Activated CD4-positive, alpha-beta T cell treated with anti-CD3 and anti-CD28 coated beads for 48 hours (primary cell): ENCODE results near the gene RNASE8.

Experiments
- DNase-seq: peaks from one replicate; pipeline ENCODE4 v3.0.0-alpha.2; 2020

The RNASE8 gene

DNA sequence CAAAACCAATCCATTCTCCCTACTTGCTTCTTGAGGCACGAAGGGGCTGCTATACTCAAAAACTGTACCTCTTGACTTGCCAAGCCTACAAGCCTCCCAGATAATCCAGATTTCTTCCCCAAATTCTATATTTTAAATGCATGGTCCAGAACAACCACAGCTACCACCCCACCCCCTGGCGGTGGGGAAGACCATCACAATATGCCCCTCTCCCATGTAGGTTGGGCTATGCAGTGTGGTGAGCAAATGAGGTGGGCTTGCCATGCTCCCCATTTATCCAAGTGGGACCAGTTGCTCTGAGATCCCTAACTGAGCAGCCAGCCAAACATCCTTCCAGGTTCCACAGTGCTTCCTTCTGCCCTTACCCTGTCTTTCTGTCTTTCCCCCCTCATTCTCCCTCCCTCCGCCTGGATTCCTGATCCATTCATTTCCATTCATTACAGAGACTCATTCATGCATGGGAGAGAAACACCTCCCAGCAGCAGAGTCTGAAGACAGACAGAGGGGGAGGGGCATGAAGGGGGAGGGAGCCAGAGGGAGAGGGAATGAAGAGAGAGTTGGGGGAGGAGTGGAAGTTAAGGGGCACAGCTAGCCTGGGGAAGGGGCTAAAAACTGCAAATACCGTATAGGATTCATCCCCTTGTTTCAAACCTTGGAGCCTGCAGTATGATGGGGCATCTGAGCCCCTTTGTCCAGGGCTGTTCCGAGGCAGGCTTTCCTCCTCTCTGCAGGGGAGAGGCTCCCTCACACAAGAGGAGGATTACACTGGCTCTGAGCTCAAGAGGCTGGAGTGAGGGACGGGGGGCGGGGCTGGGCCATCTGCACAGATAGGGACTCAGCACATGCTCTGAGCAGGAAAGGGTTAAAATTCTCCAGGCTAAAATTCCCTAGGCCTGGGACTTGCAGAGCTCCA, 36.4 kb downstream of the RNASE8 start:
- no peak for DNase-seq

DNA sequence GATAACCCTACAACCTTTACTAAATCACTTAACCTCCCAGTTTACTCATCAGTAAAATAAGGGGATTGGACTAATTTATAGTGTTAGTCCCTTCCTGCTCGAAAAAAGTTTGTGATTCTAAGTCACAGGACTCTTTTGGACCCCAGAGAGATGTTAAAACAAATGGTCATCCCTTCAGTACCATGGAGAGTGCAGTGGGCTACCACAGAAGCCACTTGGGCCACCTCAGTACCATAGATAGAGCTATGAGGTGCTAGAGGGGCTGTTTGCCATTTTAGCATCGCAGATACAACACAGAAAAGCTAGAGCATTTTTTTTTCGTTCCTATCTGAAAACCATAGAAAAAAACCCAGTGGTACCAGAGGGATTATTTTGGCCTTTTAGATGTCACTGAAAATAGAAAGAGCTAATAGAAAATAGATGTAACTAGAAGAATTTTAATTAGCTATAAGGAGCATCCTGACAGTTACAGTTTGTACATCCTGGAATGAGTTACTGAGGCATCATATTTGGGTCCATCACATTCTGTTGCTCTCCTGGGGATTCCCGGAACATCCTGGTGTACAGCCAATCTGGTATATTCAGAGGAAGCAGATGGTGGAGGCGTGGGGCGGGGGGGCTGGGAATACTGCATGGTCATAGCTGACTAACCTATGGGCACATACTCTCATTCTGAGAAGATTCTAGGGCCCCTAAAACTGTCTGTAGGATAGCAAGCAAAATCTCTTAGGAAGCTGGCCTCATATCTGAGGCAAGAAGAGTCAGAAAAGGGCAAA, 38.0 kb downstream of the RNASE8 start:
- DNase-seq, result no peak

DNA sequence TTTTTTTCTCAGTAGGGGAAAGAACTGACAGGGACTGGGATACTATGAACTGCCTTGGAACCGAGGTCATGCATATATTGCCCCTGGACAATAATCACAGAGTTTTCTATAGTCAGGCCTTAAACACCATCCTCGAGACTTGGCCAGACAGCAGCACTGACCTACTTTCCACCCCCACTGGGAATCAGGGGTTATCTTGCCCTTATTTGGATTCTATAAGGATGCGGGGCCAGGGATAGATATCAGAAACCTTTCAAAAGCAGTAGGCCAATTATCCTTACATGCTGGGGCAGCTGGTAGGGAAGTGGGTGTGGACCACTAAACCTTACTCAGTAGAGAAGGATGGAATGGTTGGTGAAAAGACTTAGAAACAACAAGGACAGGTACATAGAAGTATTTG, 38.8 kb downstream of the RNASE8 start:
- no peak for DNase-seq

DNA sequence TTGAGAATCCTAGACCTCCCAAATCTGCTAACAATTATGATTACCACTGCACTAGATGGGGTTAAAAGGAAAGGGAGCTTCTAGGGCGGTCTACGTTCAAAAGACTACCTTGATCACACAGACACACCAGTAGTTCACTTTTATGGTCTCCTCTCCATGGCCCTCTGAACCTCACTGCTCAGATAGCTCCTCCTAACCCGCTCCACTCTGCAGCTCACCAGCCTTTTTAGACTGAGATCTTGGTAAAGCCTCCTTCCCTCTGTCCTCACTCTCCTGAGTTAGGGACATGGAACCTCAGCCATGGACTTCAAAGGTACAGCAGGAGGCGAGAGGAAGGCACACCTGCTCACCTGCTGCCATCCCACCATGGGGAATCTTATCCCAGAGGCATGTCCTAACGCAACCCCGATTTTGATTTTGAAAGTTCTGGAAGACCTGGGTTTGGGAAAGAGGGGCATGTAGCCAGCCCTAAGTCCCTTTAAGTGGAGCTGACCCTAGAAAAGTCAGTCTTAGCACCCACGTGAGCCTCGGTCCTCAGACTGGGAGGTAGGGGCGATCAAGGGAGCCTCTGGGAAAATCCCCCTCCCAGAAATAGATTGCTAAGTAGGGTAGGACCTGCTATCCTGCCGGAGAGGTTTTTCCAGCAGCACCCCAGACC, 39.5 kb downstream of the RNASE8 start:
- no peak for DNase-seq

DNA sequence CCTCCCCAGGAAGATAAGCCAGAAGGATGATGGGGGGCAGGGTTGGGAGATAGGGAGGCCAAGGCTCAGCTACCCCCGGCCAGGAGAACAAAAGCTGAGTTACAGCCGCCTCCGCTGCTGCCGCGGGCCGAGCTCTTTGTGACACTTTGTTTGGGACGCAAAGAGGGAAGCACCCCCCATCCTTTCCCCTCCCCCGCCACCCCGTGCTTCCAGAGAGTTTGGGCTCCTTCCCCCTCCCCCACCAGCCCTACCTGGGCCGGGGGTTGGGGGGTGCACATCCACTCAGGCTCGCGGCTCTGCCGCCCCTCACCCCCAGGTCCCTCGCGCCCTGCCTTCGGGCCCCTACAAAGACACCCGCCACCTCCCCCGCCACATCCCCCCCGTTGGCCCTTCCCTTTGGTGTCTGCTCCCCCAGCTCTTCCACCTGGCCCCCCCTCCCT, 40.0 kb downstream of the RNASE8 start:
- DNase-seq, result peak; percentile 21

DNA sequence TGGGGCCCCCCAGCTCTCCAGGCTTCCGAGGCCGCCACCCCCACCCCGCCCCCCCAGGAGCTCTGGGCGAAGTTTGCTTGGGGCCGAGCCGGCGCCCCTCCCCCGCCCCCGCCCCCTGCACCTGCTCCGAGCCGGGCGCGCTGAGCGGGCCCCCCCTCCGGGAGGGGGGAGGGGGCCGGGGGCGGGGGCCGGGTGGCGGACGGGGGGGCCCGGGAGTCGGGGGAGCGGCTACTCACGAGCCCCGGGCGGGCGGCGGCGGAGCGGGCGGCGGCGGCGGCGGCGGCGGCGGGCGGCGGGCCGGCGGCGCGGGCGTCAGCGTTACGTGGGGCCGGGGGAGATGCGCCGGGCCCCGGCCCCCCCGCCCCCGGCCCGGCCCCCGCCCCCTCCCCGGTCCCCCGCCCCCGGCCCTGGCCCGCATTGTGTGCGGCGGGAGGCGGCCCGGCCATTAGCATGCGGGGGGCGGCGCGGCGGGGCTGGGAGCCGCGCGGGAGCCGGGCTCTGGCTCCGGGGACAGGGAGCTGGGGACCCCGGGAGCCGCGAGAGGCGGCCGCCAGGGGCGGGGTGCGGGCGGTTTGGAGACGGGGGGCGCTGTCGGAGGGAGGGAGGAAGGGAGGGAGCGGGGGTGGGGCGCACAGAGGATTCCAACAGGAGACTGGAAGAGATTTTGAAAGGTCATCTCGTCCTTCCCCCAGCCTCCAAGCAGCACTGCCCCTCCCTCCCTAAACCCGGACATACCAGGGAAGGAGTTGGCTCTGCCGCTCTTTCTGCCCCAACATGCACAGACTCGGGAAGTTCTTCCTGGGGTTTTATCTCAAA, 40.7 kb downstream of the RNASE8 start, which contains the start of gene ZNF219:
TSS of gene ZNF219 (minus strand) at position 580 of the 816 bp plus-strand sequence. CDS start 5,064 bp downstream, outside the sequence.
- DNase-seq, result peak; percentile 19

DNA sequence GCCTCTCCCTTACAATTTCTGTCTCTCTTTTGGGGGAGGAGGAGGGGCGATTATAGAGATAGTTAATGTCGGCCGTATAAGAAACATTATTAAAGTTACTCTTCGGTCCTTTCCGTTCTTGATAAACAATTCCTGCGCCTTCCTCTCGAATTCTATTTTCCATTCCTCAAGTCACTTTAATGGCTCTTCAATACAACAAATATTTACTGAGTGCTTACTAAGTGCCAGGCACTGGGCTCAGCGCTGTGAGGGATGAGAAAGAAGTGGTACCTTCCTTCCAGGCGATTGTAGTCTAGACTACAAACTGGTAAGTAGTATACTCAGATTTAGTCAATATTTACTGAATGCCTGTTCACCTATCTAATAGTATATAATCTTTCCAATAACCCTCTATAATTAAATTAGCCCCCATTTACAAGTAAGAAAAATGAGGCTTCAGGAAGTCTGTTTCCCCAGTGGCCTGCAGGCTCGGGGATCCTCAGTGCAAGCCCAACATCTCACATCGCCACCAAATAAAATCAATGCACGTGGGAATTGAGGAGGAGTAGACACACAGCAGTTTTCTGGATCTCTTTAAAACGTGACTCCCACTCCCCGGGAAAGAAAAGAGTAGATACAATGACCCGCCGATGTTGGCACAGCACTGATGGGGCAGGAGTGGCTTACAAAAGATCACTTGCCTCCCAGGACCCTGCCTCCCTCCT, 41.4 kb downstream of the RNASE8 start:
- no peak for DNase-seq

DNA sequence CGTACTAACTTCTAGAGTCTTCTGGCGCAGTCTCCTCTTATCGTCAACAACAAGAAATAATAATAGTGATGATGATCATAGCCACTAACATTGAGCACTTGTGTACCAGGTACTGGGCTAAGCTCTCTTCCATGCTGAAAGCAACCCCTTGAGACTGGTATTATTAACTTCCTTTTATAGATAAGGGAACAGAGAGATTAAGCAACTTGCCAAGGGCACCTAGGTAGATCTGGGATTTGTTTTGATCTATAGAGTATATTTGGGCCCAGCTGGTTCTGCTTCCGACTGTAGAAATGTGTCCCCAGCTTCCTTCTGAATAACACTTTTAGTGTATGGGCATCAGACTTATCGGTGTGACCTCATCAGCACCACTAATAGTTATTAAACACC, 42.0 kb downstream of the RNASE8 start:
- DNase-seq, result no peak

DNA sequence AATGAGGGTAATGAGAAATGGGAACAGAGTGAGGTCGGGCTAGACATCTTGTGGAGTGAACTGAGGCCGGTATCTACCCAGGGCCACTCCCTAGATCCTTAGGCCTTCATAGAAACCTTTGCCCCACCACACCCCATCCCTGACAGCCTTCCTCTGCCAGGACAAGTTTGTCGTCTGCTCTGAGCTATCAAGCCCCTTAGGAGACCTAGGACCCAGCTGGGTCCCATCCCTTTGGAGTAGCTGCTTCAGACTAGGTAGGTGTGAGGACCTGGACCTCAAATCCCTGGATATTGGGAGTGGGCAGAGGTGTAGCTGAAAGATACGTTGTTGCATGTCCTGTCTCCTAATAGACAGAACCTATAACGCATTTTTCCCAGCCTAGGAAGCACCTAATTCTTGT, 43.3 kb downstream of the RNASE8 start, which contains the start of gene TMEM253:
TSS of gene TMEM253 (plus strand) at position 136 of the 400 bp plus-strand sequence. CDS start 278 bp downstream, outside the sequence.
- DNase-seq, result no peak

DNA sequence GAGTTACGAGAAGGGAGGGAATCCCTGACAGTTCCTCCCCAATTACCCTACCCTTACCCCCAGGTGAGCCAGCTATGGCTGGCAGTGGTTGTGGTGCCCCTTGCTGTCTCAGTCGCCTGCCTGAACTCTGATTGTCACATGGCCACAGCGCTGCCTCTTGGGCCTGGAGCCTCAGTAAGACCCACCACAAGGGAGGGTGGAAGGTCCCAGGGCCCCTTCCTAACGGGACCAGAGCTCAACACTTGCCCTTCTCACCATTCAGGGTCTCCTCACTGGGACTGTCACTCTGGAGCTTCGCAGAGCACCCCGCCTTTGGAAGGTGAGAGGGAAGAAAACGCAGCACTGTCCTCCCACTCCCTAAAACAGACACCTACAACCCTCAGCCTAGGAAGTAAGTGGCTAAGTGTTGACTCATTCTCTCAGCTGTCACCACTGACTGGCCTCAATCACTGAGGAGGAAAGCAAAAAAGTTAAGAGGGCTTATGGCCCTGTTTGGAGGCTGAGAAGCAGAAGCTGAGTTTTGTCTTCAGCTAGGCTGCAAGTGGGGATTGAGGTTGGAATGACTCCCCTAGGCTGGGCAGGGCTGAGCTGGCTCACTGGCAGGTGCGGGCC, 44.3 kb downstream of the RNASE8 start:
- no peak for DNase-seq

DNA sequence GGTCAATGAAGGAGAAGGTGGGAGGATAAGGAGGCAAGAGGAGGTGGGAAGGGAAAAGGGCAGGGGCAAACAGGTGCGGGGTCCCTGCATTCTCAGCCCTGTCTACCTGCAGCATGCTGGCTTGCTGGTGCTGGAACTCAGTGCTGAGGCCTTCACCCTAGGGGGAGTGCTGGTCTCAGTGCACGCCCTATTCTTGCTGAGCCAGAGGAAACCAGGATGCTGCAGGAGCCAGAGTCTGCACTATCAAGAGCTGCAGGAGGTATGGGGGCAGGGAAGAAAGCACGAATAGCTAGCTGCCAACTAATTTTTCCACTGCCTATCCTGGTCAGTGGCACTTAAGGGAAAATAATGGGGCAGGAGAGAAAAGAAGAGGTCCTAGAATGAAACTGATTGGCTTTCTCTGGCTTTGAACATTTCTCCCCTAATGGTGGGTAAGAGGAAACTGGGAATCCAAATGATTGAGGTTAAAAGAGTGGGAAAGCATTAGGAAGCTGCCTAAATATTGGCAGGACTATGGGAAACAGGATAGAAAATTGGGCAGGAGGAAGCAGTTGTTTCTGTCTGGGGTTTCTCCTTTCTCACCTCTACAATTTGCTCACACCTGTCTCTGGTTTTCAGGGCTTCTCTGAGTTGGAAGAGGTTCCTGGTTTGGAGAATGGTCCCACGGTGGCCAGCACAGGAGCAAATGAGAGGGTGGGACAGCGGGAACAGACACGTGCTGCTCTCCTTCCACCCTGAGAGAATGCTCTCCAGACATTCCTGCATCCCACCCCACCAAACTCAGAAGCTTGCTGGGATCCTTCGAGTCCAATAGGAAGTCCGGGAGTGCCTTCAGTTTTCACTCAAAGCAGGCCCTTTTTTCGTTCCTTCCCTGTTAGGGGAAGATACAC, 45.1 kb downstream of the RNASE8 start:
- no peak for DNase-seq

DNA sequence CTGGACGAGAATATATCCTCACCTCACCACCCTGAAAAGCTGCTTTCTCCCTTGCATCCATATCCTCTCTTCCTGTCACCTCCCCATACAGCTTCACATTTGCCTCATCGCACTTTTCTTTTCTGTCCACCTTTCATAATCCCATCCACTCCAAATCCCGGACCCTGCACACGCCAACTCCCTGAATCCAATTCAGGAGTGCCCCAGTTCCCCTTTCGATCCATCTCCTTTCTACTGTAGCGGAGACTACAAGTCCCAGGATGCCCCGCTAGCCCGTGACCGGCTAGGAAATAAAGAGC, 45.7 kb downstream of the RNASE8 start:
- DNase-seq, result no peak

DNA sequence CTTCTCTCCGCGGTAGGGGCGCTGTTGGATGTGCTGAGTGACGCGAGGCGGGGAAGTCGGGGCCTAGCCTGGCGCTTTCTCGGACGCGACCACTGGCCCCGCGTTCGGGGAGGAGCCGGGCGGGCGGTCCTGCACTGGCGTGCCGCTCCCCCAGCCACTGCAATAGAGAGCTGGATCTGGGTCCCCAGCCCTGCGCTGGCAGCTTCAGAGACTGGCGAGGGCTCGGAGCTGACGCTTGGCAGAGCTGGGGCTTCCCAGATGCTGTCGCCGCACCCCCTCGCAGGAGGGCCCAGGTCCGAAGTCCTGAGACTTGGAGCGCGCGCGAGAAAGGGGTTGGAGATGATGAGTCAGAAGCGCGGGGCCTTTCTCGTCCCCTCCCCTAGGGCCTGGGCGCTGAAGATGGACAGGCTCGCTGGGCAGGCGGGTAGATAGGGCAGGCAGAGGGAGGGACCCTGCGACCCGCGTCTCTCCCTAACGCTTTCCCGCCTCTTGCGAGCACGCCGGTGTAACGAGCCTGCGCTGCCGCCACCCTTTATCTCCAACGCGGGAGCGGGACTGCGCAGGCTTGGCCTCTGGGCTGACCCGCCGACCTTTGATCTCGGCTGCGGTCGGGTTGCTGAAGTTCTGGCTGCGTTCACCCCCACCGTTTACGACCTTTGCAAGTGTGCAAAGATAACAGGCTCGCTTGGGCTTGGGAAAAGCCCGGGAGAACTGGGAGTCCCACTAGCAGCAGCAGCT, 46.3 kb downstream of the RNASE8 start:
- peak; percentile 96 for DNase-seq

DNA sequence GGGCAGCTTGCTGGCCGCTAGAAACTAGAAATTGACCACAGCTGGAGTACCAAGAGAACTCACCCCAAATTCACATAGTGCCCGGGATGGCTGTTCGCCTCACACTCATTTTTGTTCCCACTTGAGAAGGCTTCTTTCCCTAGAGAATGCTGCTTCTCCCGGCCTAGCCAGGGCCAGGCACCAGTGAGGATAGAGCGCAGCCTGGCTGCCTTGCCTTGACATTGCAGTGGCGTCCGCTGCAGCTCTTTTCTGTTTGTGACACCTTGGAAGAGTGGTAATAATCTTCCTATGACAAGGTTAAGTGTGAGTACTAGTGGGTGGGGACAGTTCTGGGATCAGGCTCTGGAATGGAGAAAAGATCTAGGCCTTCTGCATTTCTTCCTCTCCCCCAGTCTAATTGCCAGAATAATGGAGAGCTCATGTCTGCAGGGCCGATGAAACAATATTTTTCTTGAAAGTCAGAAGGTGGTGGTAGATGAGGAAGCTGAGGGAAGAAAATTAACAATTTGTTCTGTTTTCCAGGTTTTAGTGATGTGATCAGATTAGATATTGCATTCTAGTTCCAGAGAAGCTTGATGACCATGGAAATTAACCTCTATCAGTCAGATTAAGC, 46.9 kb downstream of the RNASE8 start:
- DNase-seq, result peak; percentile 76

DNA sequence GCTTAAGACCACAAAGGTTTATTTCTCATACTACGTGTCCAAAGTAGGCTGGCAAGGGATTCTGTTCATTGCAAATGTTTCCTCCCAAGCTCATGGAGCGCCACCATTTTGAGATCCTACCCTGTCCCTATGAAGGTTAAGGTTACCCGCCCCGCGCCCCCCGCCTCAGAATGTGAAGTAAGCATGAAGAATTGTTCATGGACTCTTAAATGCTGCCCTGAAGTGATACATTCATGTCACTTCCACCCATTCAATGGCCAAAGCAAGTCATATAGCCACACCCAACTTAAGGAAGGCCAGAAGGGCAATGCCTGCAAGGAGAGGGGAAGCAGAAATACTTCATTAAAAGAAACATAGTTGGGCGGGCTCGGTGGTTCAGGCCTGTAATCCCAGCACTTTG, 47.5 kb downstream of the RNASE8 start:
- no peak for DNase-seq

DNA sequence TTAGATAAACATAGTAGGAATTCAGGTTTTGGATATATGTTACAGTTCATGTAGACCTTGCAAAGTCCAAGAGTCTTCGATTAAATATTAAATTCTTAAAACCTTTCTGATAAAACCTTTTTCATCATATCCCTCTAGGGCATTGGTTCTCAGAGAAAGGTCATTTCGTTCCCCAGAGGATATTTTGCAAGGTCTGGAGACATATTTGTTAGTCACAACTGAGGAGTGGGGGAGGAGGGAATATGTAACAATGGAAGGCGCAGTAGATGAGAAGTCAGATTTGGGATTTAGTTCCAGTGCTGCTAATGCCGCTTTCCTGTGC, 48.5 kb downstream of the RNASE8 start:
- DNase-seq, result no peak

DNA sequence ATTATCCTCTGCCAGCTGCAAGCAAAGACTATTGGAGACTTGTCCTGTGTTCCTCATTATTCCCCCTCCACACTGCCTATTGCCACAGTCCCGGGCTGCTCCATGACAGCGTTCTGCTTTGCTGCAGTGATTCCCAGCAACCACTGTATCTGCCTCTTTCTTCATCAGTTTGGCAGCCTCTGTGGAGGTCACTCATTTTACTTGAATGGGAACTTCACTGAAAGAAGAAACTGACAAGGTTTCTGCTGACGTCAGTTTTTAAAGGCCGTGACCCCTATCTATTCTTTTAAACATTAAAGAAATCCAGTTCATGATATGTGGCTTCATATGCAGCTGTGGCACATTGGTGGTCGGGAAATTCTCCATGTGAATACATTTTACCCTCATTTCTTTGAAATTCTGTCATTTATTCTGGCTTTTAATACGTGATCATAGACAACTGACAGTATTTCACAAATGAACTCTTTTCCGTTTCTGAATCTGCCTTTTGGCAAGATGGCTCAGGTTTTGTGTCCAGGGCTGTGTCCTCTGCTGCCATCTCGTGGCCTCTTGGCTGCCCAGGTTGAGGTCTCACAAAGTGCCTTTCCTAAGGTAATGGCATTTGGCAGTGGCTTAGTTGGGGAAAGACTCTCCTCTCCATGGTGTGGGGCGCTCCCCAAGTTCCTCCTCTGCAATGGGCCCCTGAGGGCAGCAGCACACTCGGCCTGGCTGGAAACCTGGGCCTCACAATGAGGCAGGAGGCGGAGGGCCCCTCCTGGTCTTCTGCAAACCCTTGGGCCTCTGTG, 49.1 kb downstream of the RNASE8 start:
- DNase-seq, result peak; percentile 84

DNA sequence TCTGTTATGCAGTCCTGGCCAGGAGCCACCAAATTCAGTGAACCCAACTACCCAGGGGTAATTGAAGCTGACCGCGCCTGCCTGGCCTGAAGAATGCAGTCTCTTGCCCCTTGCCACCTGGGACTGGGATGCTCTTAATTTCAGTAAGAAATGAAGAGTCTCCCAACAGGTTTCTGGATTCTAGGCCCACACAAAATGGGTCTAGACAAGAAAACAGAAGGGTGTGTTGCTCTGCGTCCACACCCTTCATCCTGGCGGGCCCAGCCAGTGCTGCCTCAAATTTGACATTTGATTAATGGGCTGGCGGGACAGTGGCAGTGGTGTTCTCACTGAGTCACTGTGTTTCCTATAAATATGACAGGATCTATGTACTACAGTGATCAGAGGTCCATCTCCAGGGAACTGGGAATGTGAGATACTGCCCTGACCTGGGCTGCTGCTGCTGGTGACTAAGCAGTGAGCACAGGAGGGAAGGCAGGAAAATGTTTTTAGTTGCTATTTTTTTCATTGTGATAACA, 49.7 kb downstream of the RNASE8 start:
- DNase-seq, result no peak
